NCI-H146 (cell line): ENCODE data around the gene RLN3.

ENCODE experiments used
- DNase-seq: peaks from one replicate; lab custom pipeline; 2025; lab: John Stamatoyannopoulos, UW

Gene RLN3

GRCh38 chr19:14027856-14028450 lies at the start of gene RLN3:
TSS of gene RLN3 (plus strand) at chr19:14028148. CDS start at chr19:14028205, 57 bp downstream.
- DNase-seq: no peak

DNA sequence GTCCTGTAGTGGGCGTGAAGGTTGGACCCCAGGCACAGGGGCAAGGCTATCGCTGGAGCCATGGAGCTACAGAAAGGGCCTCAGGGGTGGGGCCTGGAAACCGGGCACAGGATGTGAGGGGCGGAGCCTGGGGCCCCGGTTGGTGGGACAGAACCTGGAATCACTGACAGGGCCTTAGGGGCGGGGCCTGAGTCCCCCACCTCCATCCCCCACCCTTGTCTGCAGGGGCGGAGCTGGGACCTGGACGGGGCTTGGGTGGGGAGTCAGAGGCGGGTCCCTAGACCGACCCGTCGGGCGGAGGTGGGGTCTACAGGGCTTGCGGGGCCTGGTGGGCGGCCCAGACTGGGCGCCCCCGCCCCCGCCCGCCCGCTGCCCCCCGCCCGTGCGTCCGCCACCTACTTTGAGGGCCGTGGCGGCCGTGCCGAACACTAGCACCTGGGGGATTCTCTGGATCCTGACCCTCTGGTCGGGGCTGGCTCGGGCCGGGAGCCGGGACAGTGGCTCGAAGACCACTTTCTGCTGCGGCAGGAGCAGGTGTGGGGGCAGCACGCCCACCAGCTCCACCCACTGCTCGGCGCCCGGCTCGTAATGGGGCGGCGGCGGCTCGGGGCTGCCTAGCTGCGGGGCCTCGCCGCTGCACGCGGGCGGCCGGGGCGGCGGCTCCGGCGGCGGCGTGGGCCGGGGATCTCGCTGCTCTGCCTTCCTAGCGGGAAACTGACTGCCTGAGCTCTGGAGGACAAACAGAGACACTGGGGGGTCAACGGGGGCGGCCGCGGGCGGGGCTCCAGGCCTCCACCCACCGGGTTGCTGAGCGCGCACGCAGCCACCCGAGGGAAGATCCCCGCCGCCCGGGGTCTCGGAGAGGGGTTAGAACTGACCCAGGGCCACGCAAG lies 49.4 kb upstream of the RLN3 start:
- DNase-seq: peak; percentile 95

- peak; percentile 72 for DNase-seq
Measured at GRCh38 chr19:13979244-13979615, 48.7 kb upstream of the RLN3 start.

GRCh38 chr19:13979686-13980085 lies 48.3 kb upstream of the RLN3 start:
- no peak for DNase-seq

DNA sequence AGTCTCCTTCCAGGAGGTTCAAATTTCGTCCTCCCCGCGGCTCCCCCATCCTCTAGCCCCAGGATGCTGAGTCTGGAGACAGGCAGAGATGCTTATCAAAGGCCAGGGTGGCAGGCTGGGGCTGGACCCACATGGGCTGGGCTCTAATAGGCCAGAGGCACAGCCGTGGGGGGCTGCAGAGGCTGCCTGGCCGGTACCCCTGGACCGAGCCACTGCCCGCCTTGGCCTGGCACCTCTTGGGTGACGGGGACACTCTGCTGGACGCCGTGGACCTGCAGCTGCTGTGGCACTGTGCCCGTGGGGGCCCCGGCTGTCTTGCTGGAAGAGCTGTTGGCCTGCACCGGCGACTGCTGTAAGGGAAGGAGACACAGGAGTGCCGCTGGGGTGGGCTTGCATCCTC lies 47.6 kb upstream of the RLN3 start:
- no peak for DNase-seq

DNA sequence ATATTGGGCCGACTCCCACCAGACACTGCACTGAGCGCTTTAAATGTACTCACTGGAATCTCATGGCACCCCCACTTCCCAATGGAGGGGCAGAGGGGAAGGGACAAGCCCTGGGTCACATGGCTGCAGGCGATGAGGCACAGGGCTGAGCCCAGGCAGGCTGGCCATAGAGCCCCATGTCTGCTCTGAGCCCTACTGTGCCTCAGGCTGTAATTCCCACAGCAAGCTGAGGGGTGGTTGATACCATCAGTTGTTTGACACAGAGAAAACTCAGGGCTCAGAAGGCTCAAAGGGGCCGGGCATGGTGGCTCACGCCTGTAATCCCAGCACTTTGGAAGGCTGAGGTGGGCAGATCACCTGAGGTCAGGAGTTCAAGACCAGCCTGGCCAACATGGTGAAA lies 46.9 kb upstream of the RLN3 start:
- no peak for DNase-seq

GRCh38 chr19:13981467-13981866 lies 46.5 kb upstream of the RLN3 start:
- no peak for DNase-seq

GRCh38 chr19:13981988-13982501 lies 45.9 kb upstream of the RLN3 start:
- no peak for DNase-seq

GRCh38 chr19:13982773-13983172 lies 45.2 kb upstream of the RLN3 start:
- DNase-seq: no peak

DNA sequence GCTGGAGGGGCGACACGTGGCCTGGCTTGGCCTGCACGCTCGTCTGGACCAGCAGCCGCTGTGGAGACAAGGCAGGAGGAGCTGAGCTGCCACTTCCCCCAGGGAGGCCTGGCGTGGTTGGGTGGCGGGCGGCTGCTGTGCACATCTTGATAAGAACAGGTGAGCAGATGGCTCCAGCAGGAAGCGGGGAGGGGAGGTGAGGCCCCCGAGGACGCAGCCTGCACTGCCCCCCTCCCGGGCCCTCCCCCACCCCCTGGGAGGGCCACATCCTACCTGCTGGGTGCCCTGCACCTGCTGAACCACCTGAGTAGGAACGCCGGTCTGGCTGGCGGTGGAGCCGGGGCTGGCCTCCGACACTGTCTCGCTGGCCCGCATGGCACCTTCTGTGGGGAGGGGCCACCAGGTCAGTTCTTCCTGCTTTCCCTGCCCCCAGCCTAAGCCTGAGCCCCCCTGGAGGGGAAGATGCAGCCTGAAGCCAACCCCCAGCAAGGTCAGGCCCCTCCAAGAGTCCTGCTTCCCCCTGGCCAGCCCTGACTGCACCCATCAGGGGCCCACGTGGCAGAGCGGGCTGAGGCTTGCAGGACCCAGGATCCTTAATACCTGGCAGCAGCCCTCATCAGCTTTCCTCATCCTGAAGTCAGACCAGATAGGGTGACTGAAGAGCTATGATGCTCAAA lies 44.6 kb upstream of the RLN3 start:
- peak; percentile 99 for DNase-seq

DNA sequence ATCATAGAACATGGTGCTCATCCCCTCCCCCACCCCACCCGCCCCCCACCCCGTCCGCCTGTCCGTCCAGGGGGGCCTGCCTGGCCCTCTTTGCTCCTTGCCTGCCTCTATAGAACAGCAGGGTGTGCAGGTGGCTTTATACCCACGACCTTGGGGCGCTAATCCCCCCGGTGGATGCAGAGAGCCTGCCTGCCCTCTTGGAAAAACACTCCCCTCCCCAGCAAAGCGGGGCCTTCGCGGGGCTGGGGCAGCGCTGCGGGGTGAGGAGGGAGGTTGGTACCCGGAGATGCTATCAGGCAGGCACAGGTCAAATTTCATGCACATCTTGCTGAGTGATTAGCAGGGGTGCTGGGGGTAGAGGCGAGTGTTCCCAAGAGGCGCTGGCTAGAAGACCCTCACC lies 43.8 kb upstream of the RLN3 start:
- peak; percentile 41 for DNase-seq

GRCh38 chr19:13984875-13985741 lies 42.8 kb upstream of the RLN3 start:
- no peak for DNase-seq

- peak; percentile 38 for DNase-seq
Measured at GRCh38 chr19:13985771-13986347, 42.1 kb upstream of the RLN3 start.

DNA sequence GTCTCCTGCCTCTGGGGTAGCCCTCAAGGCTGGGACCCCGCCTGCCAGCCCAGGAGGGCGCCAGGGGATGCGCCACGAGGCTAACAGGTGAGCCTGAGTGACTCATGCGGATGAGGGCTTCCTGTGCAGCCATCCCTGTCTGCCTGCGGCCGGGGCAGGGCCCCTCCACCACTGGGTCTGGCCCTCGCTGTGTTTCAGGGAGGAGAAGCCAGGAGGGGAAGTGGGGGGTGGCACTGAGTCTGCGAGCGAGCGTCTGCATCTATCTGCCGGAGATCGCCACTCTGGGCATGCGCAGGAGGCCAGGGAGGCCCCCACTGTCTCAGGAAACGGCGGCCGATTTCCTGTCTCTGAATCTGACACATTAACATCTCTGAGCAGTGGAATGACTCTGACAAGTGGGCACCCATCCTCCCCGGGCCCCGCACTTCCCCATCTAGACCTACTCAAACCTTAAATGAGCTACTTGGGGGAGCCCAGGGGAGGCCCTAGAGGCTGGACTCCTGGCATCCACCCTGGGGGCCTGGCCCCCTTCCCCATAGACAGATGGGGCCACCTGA lies 41.5 kb upstream of the RLN3 start:
- peak; percentile 38 for DNase-seq

DNA sequence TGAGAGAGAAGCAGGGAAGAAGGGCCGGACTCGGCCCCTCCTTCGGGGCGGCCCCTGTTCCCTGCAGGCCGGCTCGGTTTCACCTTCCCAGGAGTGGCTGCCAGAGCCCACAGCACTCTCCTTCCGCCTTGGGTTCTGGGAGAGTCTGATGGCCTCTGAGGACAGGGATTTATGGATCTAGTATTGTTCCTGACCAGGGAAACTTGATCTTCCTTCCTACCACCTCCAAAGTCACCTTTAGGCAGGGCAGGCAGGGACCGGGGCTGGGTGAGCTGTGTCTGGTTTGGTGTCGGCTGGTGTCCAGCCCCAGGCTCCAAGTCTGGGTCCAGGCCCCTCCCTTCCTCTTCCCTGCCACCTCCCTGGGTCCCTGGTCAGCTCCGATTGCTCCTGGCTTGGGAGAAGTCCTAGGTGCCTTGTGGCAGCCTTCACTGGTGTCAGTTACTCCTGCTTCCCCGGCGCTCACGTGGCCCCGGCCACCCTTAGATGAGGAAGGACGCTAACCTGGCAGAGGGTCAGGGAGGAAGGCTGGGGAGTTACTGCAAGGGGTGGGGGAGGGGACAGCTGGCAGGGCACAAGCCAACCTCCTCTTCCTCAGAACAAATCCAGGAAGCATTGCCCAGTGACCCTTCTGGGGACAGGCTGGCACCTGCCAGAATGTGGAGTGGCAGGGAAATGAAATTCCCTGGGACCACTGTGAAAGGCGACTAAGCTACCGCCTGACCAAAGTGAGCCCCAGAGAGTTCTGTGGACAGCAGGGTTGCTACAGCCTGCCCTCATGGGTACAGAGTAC lies 40.7 kb upstream of the RLN3 start:
- no peak for DNase-seq

DNA sequence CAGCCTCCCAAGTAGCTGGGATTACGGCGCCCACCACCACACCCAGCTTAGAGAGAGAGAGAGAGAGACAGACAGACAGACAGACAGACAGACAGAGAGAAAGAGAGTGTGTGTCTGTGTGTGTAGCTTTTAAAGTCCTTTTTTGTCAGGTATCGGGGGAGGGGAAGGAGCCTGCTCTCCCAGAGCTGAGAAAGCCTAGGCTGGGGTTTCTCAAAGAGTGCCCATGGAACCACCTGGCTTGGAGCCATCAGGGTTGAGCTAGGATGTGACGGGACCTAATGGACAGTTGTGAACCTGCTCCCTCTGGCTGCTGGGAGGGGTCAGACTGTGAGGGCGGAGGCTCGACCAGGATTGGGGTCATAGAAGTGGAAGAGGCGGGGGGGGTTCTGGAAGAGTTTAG lies 38.5 kb upstream of the RLN3 start:
- DNase-seq: no peak

GRCh38 chr19:13990085-13990484 lies 37.9 kb upstream of the RLN3 start:
- no peak for DNase-seq

DNA sequence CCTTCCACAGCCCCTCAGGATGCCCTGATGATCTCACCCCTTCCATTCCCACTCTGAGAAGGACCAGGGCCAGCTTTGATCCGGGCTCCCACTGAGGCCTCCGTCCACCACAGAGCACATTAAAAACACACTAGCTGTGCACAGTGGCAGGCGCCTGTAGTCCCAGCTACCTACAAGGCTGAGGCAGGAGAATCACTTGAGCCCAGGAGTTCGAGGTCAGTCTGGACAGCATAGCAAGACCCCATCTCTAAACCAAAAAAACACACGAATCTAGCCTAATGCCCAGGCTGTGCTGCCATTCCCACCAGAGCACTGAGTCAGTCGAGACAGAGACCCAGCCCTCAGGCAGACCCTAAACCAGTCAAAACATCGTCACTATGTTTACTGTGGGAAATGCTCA lies 35.9 kb upstream of the RLN3 start:
- no peak for DNase-seq

DNA sequence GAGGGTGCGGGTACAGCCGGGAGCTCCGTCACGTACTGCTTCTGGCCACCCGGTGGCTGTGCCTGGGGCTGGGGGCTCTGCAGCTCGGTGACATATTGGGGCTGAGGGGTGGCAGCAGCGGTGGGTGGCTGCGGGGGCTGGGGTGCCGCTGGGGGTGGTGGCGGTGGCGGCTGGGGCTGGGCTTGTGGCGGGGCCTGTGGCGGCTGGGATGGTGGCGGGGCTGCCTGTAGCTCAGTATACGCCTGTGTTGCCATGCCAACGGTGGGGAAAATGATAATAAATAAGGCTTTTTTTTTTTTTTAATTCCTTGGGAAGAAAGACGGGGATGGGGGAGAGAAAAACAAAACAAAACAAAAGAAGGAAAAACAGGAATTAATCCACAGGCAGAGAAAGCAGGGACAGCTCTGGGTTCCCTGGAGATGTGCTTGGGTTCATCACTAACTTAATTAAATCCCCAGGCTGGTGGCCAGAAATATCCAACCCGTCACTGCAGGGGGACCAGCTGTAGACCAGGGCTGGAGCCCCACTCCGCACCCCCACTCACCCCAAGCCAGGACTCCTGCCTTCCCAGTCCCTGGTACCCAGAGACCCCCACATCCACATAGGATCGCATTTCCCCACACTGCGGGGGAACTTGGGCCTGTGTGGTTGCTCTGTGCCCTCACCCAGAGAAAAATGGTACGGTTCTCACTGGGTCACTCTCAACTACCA lies 34.2 kb upstream of the RLN3 start:
- DNase-seq: no peak
